NCI-H2171 (cell line): ENCODE results near the gene ZNF365.
"Not testable (repeated sequence)": the region's sequence is repeated elsewhere in the genome, so short reads cannot be mapped to it uniquely, and the experiment has no call there.

ENCODE experiments used
- DNase-seq: peaks from one replicate; lab custom pipeline; 2025; lab: John Stamatoyannopoulos, UW

The ZNF365 gene

DNA sequence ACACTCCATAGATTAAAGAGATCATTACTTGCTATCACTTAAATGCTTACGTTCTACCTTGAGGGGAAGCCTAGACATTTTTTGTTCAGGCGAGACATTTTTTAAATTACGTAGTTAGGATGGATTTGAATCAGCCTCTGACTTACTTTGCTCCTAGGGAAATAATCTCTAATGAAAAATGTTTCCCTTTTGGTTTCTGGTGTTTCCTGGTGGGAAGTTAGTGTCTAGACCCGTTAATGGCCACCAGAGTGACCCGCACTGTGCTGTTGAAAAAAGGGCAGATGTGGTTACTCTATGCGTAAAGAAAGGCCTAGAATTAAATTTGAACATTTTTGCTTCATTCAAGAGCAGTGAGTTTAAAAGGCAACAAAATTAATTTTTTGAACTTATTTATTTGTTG lies 3.8 kb downstream of the ZNF365 start:
- no peak for DNase-seq

- DNase-seq = not testable (repeated sequence)
These were observed 4.7 kb downstream of the ZNF365 start for GRCh38 chr10:62378877-62379276.

- no peak for DNase-seq
These were observed 5.2 kb downstream of the ZNF365 start for GRCh38 chr10:62379394-62379793.

DNA sequence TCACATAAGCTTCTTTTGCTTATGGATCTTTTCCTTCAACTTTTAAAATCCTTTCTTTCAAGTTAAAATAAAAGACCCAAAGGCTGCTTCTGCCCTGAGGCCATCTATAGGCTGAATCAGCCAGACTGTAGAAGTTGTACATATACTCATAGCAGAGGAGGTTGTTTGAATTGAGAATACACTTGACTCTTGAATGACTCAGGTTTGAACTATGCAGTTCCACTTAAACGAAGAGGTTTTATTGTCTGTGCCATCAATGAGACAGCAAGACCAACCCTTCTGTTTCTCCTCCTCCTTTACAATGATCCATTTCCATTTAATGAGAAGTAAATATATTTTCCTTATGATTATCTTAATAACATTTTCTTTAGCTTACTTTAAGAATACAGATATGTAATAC lies 5.8 kb downstream of the ZNF365 start:
- no peak for DNase-seq

DNA sequence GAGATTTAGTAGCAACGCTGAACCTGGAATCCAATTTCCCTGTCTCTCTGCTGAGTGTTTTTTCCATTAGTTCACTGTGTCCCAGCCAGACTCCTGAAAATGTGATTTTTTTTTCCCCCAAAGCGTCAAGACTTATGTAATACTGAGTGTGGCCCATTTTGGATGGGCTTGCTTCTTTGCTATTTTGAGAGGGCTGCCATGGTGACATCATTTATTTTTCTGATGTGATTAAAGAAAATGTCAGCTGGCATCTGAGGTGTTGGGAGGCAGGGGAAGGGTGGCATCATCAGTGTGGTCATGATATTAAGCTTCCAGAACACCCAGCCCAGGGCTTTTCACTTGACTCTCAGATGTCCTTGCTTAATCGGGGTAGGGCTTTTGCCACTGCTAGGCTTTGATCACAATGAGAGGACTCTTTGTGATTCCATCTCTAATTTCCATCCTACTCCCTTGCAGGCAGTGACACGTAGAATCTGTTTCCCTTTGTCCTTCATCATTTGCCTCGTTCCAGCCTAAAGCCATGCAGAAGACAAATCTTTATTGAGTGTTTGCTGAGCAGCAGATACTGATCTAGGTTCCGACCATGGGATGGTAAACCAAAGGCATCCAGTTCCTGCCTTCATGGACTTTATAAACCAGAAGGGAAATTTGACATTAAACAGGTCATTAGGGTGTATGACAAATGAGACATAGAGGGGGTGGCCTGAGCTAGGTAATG lies 7.4 kb downstream of the ZNF365 start:
- DNase-seq = no peak

GRCh38 chr10:62382831-62383230 lies 8.7 kb downstream of the ZNF365 start:
- no peak for DNase-seq

DNA sequence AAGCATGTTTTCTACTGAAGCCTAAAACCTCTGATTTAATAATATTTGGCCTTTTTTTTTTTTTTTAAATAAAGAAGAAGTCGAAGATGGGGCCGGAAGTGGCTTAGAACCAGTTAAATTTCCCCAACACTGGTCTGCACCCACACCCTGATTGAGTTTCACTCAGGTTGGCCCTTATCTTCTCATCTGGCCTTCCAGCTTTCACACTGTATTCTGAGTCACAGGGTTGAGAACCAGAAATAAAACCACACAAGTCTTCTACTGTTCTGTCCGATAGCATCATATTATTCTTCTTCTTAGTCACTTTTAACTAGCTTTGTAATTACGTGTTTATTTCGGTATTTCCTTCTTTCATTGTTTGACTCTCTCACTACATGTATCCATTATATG lies 9.9 kb downstream of the ZNF365 start:
- no peak for DNase-seq

GRCh38 chr10:62384447-62385081 lies 10.4 kb downstream of the ZNF365 start:
- DNase-seq = no peak

DNA sequence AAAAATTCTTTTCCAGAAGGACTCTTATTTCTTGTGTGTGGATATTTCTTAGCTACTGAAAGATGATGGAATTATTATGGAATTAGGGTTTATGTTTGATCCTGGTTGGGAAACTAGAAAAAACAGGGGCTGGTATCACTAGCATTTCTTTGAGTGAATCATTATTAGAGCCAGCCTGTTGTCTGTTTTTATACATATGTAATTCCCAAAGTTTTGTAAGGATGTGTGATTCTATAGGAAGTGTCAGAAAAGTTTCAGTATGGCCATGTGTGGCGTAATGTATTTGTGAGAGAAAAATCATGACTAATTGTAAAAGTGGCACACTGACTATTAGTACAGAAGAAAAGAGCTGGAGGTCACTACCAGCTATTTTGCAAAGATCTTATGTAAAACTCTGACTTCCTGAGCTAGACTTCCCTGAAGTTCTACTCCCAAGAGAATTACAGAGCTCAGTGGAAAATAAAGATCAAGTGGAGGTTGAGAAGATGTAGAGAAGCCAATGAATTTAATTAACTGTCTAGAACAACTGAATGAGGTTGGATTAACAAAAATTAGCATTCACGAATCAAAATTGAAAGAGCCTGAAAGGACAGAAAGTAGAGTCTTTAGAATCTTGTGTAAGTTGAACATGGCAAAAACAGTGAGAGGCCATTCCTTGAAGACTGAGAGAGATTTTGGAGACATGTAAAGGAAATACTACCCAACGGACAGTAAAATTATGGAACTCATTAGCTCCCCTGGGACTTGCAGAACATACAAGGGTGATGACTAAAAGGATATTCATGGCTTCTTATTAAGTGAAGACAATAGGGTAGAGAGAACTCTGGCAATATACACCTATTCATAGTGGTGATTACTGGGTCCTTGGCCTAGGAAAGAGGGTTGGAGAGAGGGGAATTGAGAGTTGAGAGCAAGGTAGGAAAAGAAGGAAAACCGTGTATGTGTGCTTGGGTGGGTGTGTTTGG lies 12.5 kb downstream of the ZNF365 start:
- no peak for DNase-seq

GRCh38 chr10:62388328-62388727 lies 14.2 kb downstream of the ZNF365 start:
- DNase-seq = no peak

GRCh38 chr10:62390497-62391176 lies 16.5 kb downstream of the ZNF365 start:
- no peak for DNase-seq

DNA sequence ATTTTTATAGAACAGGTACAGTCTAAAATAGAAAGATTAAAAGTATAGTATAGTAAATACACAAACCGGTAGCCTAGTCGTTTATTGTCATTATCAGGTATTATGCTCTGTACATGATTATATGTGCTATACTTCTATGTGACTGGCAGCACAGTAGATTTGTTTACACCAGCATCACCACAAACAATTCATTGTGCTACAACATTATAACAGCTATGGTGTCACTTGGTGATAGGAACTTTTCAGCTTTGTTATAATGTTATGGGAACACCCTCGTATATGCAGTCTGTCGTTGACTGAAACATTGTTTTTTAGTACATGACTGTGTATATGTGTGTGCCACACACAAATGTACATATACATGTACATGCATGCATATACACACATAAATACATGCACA lies 19.1 kb downstream of the ZNF365 start:
- DNase-seq = no peak

GRCh38 chr10:62394556-62395018 lies 20.4 kb downstream of the ZNF365 start:
- no peak for DNase-seq

DNA sequence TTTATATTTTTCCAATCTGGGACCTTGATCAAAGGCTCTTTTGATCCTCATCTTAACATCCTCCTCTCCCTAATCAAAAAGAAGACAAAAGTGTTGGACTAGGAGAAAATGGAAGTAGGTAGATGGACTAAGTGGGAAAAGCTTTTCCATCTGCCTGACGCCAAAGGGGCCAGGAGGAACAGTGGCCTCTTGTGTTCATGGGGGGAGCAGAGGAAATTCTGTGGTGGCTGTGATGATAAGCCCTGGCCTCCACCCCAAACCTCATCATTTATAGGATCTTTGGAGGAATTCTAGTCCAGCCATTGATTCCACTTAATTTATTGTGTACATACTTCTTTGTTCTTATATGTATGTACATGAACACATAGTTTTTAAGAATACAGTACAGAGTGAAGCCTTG lies 21.7 kb downstream of the ZNF365 start:
- DNase-seq = no peak

DNA sequence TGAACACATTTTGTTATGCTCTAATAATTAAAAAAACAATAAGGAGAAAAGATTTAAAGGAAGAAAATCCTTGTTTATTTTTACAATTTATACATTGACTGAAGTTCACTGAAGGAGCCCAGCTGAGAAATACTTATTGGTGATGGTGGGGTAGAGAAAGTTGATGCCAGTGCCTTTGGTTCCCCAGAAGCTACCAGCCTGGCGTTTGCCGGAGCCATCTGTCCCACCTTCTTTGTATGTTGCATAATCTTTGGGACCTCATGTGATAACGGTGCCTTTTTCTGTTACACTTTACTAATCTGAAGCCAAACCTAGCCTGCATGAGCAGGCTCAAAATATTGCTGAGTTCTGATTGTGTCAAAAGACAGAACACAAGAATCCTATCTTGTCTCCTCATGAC lies 22.7 kb downstream of the ZNF365 start:
- no peak for DNase-seq

DNA sequence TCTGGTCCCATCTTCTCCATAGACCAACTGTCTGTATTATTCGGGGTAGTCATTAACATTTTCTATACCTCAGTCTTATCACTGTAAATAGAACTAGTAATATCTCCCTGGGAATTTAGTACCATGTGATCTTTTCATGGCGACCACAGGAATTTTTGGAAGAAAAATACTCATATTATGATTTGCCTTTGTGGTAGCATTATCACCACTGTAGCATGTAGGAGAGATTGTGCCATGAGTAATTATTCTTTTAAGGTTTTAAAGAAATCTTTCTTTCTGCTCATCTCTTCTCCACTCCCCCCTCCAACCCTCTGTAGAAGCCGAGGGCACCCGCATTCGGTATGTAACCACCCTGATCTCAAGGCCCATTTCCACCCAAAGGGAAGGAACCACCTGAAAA lies 25.0 kb downstream of the ZNF365 start:
- no peak for DNase-seq

GRCh38 chr10:62402508-62402907 lies 28.3 kb downstream of the ZNF365 start:
- DNase-seq = no peak

DNA sequence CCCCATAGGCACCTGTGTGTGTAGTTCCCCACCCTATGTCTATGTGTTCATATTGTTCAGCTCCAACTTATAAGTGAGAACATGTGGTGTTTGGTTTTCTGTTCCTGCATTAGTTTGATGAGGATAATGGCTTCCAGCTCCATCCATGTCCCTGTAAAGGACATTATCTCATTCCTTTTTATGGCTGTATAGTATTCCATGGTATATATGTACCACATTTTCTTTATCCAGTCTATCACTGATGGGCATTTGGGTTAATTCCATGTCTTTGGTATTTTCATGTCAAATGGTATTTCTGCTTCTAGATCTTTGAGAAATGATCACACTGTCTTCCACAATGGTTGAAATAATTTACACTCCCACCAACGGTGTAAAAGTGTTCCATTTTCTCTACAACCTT lies 36.4 kb downstream of the ZNF365 start:
- DNase-seq = not testable (repeated sequence)

DNA sequence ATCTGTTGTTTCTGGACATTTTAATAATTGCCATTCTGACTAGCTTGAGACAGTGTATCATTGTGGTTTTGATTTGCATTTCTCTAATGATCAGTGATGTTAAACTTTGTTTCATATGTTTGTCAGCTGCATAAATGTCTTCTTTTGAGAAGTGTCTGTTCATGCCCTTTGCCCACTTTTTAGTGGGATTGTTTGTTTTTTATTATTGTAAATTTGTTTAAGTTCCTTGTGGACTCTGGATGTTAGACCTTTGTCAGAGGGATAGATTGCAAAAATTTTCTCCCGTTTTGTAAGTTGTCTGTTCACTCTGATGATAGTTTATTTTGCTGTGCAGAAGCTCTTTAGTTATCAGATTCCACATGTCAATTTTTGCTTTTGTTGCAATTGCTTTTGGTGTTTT lies 36.8 kb downstream of the ZNF365 start:
- DNase-seq = not testable (repeated sequence)

DNA sequence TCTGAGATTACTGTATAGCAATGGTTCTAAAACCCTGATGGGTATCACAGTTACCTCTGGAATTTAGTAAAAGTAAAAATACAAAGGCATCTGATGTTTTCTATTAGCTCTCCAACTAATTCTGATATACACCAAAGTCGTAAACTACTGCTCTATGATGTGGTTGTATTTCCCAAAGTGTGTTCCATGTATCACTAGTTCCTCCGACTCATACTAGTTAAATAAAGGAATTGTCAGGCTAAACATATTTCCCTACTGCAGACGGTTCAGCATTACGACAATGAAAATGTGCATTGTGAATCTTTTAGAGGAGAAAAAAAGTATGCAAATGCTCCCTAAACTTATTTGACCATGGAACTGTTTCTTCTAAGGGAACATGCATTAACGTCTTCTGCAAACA lies 38.9 kb downstream of the ZNF365 start:
- no peak for DNase-seq

DNA sequence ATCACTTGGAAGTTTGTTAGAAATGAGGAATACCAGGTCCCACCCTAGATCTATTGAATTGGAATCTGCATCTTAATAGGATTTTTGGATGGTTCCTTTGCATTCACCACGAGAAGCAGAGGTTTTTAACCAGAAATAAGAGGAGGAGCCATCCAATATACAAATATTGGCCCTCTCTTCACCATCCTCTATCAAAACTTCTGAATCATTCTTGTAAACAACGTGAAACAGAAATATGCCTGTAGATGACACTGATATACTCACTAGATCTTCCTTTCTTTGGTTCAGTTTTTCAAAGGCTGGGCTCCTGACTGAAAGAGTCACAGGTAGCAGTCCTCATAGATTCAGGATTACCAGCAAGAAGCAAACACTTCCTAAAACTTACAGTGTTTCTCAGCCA lies 39.5 kb downstream of the ZNF365 start:
- DNase-seq = no peak

- no peak for DNase-seq
These were observed 40.2 kb downstream of the ZNF365 start for GRCh38 chr10:62414359-62414758.
